SH-SY5Y (cell line): Measurements from ENCODE around the gene GTPBP2.

Experiments used
- GATA2 ChIP-seq: IDR thresholded peaks from 2 replicates; pipeline ENCODE4 v1.6.1; 2011; ENCODE audit warnings: mild to moderate bottlenecking, low read depth, low read length
- GATA3 ChIP-seq: IDR thresholded peaks from 2 replicates; pipeline ENCODE4 v1.6.1; 2011; ENCODE audit warnings: low read depth, mild to moderate bottlenecking, low read length, moderate library complexity

DNA sequence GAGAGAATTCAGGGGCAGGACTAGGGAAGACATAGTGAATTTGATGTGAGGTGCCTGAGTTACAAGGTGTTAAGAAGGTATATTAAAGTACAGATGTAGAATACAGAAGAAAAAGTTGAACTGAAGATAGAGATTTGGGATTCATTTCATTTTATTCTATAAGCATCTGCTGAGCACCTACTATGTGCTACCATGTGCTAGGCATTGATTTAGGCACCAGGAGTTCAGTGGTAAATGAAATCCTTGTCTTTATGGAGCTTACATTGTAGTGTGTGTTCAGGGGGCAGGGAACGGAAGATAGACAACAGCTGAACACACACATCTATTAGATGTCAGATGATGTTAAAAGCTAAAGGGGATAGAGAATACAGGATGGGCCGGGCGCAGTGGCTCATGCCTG, 18.5 kb upstream of the GTPBP2 start:
- no peak for TF ChIP-seq GATA2
- TF ChIP-seq GATA3: no peak
